IgD-negative memory B cell (primary cell): Measurements from ENCODE around the gene LPCAT4. TPM values are rescaled to one million over a fixed set of nuclear protein-coding genes. Genes with fewer than 3 reads are reported as not detected.
A peak's percentile ranks its signal among the peaks of the same experiment; 100 is the strongest.
"Not testable (repeated sequence)": the region's sequence is repeated elsewhere in the genome, so short reads cannot be mapped to it uniquely, and the experiment has no call there.

Source experiments
- H3K27ac Mint-ChIP-seq, 3 donors: one replicate each; pipeline ENCODE4 v1.8.0; 2020 to 2022; ENCODE audit warnings: mild to moderate bottlenecking in 3 of 3, mixed read lengths in 3 of 3, moderate library complexity in 1 of 3
- H3K27me3 Mint-ChIP-seq: one replicate; pipeline ENCODE4 v1.8.0; 2021; ENCODE audit warnings: mixed read lengths
- H3K36me3 Mint-ChIP-seq: one replicate; pipeline ENCODE4 v1.8.0; 2020; ENCODE audit warnings: mild to moderate bottlenecking, mixed read lengths
- H3K4me1 Mint-ChIP-seq, 3 donors: one replicate each; pipeline ENCODE4 v1.8.0; 2020 to 2022; ENCODE audit warnings: mixed read lengths in 3 of 3, mild to moderate bottlenecking in 1 of 3
- H3K4me3 Mint-ChIP-seq, 4 donors: one replicate each; pipeline ENCODE4 v1.8.0; 2020 to 2022; ENCODE audit warnings: mild to moderate bottlenecking in 4 of 4, mixed read lengths in 4 of 4, moderate library complexity in 3 of 4
- H3K9me3 Mint-ChIP-seq, 3 donors: one replicate each; pipeline ENCODE4 v1.8.0; 2020 to 2021; ENCODE audit warnings: mixed read lengths in 3 of 3, mild to moderate bottlenecking in 1 of 3
- polyA plus RNA-seq: library from polyadenylated mRNA; unstranded; fragments of 300-500 nt; fragmentation: Illumina TruSeq; gene quantifications from one replicate; pipeline ENCODE4 v1.2.3, GENCODE V29; 2021

The LPCAT4 gene, protein sequence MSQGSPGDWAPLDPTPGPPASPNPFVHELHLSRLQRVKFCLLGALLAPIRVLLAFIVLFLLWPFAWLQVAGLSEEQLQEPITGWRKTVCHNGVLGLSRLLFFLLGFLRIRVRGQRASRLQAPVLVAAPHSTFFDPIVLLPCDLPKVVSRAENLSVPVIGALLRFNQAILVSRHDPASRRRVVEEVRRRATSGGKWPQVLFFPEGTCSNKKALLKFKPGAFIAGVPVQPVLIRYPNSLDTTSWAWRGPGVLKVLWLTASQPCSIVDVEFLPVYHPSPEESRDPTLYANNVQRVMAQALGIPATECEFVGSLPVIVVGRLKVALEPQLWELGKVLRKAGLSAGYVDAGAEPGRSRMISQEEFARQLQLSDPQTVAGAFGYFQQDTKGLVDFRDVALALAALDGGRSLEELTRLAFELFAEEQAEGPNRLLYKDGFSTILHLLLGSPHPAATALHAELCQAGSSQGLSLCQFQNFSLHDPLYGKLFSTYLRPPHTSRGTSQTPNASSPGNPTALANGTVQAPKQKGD
- 8.5 TPM for polyA plus RNA-seq

DNA sequence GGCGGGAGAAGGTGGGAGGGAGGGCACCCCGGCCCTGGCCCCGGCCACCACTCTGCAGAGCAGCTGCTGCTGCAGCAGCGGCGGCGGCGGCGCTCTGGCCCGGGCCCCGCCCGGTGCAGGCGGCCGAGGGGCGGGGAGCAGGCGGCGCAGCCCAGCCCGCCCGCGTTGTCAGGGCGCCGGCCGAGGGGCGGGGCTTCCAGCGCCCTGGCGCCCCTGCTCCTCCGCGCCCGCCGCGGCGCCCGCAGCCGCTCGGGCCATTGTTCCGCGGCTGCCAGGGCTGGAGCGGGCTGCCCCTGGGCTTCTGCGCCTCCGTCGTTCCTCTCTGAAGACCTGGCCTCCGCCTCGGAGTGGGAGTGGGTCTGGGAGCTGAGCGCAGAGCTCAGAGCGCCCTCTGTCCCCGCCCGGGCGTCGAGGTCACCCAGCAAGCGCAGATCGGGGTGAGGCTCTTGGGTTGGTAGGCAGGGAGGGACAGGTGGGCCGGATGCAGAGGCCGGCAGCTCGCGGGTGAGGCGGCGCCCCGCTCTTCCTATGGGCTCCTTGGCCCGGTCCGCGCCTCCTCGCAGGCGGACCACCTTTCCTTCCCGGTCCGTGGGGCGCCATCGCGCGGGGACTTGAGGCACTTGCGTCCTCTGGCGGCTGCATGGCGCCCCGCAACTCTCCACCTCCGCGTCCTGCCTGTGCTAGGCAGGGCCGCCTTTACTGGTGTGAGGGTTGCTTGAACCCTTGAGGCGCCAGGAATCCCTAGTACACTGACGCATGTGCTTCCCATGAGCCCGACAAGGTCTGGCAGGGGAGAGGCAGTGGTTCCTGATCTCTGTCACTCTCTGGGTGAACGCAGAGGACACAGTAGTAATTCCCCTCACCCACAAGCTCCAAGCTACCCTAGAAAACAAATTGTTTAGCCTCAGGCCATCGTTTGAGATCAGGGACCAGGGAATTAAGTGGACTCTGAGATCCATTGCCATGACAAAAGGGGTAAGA, at the start of gene LPCAT4:
LPCAT4 (minus strand) TSS at position 96 of the 981 bp plus-strand sequence. CDS start 96 bp downstream, outside the sequence.
- Mint-ChIP-seq H3K36me3 (peaks cover 1% of the 10 kb centered on the region), H3K4me3 (peak within 1 kb of the TSS; percentile 92 to 98 (median 98)), H3K27ac (peak within 1 kb of the TSS; percentile 90 to 95 (median 95)), H3K9me3 (peaks cover 0 to 6% (median 1%) of the 10 kb centered on the region in 3 donors), H3K27me3 (no peaks in the 10 kb centered on the region), H3K4me1 (peaks cover 11 to 31% (median 27%) of the 10 kb centered on the region in 3 donors)

DNA sequence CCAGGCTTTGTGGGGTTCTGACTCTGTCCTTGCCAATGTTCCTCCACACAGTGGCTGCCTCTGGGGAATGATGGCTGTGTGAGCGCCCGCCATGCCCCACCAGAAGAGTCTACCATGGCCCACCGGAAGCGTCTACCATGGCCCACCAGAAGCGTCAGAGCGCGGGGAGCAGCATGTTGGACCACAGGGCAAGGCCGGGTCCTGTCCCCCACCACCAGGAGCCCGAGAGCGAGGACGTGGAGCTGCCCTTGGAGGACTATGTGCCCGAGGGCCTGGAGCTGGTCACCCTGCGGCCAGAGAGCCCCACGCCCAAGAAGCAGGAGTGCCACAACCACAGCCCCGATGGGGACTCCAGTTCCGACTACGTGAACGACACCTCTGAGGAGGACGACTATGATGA, 42.5 kb upstream of the LPCAT4 start:
- not testable (repeated sequence) for H3K4me3 Mint-ChIP-seq

DNA sequence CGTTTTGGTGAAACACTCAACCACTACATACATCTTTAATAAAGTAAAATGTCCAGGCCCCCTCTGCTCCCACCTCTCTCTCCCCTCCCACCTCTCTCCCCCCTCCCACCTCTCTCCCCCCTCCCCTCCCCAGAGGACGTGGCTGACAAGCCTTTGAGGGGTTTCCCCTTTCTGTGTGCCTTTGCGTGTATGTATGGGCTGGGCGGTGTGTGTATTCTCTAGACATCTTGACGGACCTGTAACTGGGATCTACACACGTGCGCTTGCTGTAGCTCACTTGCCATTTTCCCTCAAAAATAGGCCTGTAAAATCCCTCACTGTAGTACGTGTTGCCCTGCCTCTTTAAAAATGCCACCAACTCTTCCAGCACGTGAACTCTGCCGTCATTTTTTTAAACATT, 42.0 kb upstream of the LPCAT4 start:
- H3K36me3 Mint-ChIP-seq, H3K27ac Mint-ChIP-seq, H3K27me3 Mint-ChIP-seq, H3K4me3 Mint-ChIP-seq, H3K4me1 Mint-ChIP-seq, H3K9me3 Mint-ChIP-seq: not testable (repeated sequence)

More for the DNA sequence above, 42.5 kb upstream of the LPCAT4 start:
- H3K4me1 Mint-ChIP-seq, H3K36me3 Mint-ChIP-seq, H3K27ac Mint-ChIP-seq, H3K27me3 Mint-ChIP-seq, H3K9me3 Mint-ChIP-seq: not testable (repeated sequence)

DNA sequence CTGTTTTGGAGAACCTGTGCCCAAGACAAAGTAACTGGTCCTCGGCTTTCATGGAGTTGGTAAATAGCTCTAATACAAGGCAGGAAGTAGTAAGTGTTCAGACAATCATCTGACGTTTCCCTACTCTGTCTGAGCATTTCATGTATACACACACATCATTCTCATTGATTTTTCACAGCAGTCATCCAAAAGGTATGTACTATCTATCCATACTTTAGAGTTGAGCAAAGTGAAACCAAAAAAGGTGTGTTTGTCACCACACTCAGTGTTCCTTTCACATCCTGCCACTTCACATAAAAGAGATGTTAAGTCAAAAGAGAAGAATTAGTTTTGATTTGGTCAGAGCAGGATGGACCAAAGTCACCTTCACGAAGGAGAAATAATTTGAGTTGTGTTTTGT, 36.9 kb upstream of the LPCAT4 start:
- not testable (repeated sequence) for H3K4me3 Mint-ChIP-seq, H3K9me3 Mint-ChIP-seq, H3K27ac Mint-ChIP-seq, H3K36me3 Mint-ChIP-seq, H3K4me1 Mint-ChIP-seq, H3K27me3 Mint-ChIP-seq

DNA sequence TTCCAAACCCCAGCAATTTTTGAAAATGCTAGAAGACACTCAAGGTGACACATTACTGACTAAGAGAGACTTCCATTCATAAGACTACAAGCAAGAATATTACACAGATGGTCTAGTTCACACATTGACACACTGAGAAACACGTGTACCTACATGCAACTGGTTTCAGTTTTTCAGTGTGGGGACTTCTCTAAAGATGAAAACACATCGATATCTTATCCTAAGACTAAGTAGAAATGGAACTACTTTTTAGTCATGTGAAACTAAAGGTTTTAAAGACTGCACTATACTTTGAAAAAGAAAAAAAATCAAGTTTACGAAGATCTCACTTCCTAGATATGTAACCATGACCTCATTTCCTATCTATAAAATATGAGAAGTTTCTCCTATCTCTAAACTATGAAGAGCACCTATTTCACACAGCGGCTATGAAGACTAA, 36.2 kb upstream of the LPCAT4 start:
- not testable (repeated sequence) for H3K9me3 Mint-ChIP-seq

DNA sequence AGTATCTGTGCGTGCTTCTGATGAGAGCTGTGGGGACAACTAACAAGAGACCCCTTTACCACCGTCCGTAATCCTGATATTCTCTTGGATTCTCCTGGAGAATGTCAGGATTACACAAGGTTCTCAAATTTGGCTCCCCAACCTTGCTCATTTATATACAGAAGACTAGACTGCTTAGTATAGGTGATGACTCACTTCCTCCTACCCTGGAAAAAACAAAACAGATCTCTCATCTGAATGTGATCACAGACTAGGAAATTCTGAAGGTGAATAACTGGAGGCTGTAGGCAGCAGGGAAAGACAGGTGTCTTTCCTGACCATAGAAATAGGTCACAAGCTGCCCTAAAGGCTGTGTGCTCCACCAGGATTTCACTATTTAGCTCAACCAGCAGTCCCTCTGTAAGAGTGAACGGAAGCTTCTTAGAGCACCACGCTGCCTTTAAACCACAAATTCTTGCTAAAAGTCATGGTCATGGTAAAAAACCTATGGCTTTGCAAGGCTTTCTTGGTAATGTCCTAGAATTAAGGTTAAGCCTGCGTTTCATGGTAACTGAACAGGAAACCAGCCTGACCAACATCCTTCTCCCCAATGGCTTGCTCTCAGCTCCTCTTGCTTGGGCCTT, 30.8 kb upstream of the LPCAT4 start:
- not testable (repeated sequence) for H3K9me3 Mint-ChIP-seq, H3K36me3 Mint-ChIP-seq, H3K4me1 Mint-ChIP-seq, H3K27me3 Mint-ChIP-seq, H3K4me3 Mint-ChIP-seq, H3K27ac Mint-ChIP-seq

More for the DNA sequence above, 36.2 kb upstream of the LPCAT4 start:
- not testable (repeated sequence) for H3K36me3 Mint-ChIP-seq, H3K4me3 Mint-ChIP-seq, H3K4me1 Mint-ChIP-seq, H3K27me3 Mint-ChIP-seq, H3K27ac Mint-ChIP-seq

DNA sequence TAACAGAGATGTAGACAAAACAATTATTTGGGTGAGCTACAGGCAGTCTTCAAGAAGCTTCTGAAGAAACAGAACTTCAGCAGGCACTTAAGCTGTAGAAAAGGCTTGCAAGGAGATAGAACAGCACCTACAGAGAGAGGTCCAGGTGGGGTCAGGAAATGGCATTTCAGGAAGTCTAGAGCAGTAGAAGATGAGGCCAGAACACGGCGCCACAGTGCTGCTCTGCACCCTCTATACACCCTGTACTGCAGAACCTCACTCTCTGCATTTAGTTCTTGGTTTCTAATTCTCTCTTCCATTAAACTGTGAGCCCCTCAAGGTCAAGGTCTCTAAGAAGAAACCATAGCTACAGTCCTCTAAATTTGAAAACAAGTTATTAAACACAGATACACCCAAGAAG, 26.0 kb upstream of the LPCAT4 start:
- H3K4me1 Mint-ChIP-seq, H3K27me3 Mint-ChIP-seq, H3K4me3 Mint-ChIP-seq, H3K27ac Mint-ChIP-seq, H3K9me3 Mint-ChIP-seq, H3K36me3 Mint-ChIP-seq: not testable (repeated sequence)

DNA sequence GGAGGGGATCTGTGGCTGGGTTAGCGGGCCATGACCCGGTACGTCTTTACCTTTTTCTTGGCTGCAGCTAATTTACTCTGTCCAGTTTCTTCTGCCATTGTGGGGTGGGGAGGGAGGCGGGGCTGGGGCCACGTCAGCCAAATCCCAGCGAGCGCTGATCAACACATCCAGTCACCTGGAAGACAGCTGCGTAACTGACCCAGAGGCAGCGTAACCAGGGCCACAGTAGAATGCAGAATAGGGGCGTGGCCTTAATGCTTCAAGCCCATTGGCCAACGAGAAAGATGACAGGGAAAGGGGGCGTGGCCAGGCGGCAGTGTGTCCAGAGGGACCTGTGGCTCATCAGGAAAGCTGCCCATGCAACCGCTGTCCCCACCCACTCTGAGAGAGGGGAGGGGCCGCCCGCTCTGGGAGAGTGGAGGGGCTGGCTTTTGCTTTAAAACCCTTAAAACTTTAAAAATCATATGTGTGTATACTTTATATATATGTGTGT, 22.6 kb upstream of the LPCAT4 start:
- H3K4me1 Mint-ChIP-seq, H3K36me3 Mint-ChIP-seq, H3K27me3 Mint-ChIP-seq, H3K27ac Mint-ChIP-seq, H3K4me3 Mint-ChIP-seq, H3K9me3 Mint-ChIP-seq: not testable (repeated sequence)

DNA sequence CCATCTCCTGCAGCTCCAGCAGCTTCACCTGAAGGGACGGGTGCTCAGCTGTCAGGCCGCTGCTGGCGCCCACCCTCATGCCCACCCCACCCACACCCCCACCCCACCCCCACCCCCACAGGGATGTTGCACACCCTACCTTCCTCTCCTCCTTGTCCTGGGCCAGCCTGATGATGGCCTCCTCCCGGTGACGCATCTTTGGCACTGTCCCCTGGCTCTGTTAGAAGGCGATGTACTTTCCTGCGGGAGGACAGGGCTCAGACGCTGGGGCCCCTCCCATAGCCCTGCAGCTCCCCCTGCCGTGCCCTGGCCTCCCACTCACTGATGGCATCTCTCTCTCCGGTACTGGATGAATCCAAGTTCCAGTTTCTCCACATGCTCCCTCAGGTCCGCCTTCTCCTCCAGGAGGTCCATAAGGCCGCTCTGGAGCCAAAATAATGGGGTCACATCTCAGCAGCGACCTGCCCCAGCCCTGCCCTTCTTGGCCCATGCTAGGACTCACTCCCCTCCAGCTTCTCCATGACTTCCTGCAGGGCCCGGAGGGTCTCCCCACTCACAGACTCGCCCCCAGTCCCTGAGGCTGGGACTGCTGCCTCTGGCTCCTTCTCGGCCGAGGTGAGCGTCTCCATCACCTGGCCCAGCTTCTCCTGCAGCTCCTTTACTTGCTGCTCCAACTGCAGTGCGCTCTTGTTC, 15.0 kb upstream of the LPCAT4 start:
- not testable (repeated sequence) for H3K9me3 Mint-ChIP-seq, H3K4me3 Mint-ChIP-seq, H3K36me3 Mint-ChIP-seq, H3K27me3 Mint-ChIP-seq, H3K27ac Mint-ChIP-seq, H3K4me1 Mint-ChIP-seq

DNA sequence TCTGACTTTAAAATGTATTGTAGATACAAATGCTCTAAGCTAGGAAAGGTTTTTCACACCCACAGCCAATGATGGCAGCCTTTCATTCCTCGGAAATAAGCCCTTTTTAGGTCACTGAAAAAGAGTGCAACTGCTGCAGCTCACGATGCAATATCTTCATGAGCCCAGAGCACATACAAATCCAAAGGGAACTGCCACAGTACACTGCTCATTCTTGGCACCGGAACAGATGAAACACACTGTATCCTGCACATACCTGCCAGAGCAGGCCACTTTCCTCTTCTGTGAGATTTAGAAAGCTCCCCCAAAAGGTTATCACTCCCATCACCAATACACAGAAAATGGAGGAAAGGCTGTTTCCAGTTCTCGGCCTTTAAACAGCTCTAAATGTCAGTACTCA, 13.5 kb upstream of the LPCAT4 start:
- H3K27me3 Mint-ChIP-seq, H3K4me1 Mint-ChIP-seq, H3K27ac Mint-ChIP-seq, H3K4me3 Mint-ChIP-seq, H3K9me3 Mint-ChIP-seq, H3K36me3 Mint-ChIP-seq: not testable (repeated sequence)

DNA sequence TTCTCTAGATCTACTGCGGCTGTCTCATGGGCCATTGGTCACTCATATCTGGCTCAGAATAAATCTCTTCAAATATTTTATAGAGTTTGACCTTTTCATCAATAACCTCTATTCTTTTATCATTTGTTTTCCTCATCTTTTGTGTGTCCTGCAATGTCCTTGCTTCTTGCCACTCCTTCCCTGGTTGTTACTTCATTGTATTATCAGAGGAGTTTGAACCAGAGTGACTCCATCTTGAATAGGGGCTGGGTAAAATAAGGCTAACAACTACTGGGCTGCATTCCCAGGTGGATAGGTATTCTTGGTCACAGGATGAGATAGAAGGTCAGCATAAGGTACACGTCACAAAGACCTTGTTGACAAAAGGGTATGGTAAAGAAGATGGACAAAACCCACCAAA, 9.9 kb upstream of the LPCAT4 start:
- peaks cover 0 to under 1% (median under 1%) of the 10 kb centered on the region in 3 donors for H3K9me3 Mint-ChIP-seq
- H3K27ac Mint-ChIP-seq = no peak overlapping the region
- H3K4me1 Mint-ChIP-seq = peaks cover 0 to 7% (median 0%) of the 10 kb centered on the region in 3 donors
- H3K36me3 Mint-ChIP-seq = no peaks in the 10 kb centered on the region
- no peak overlapping the region for H3K4me3 Mint-ChIP-seq
- H3K27me3 Mint-ChIP-seq = no peaks in the 10 kb centered on the region

DNA sequence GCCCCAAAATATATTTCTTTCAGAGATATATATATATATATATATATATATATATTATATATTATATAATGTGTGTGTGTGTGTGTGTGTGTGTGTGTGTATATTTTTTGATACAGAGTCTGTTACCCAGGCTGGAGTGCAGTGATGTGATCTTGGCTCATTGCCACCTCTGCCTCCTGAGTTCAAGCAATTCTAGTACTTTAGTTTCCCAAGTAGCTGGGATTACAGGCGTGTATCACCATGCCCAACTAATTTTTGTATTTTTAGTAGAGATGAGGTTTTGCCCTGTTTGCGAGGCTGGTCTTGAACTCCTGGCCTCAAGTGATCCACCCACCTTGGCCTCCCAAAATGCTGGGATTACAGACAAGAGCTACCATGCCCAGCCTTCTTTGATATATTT, 8.5 kb upstream of the LPCAT4 start:
- H3K27me3 Mint-ChIP-seq, H3K4me3 Mint-ChIP-seq, H3K36me3 Mint-ChIP-seq, H3K9me3 Mint-ChIP-seq, H3K27ac Mint-ChIP-seq, H3K4me1 Mint-ChIP-seq: not testable (repeated sequence)

DNA sequence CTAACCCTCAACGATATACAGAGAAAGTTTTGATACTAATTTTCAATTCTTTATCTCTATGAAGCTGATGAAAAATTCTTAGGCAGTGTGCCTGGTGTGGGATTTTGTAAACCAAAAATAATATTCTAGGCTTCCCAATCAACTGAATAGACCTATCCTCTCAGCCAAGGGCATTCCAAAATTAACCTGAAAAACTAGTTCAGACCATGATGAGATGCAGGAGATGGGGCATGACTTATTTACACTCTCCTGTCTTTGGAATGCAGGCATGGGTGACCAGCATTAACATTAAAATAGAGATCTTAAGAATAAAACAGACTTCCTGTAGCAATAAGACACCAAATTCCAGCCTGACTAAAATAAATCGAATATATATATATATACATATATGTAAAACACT, 7.8 kb upstream of the LPCAT4 start:
- peaks cover 0 to 6% (median 1%) of the 10 kb centered on the region in 3 donors for H3K9me3 Mint-ChIP-seq
- H3K4me1 Mint-ChIP-seq = peaks cover 4 to 10% (median 4%) of the 10 kb centered on the region in 3 donors
- no peak overlapping the region for H3K27ac Mint-ChIP-seq
- H3K4me3 Mint-ChIP-seq = no peak overlapping the region
- no peaks in the 10 kb centered on the region for H3K27me3 Mint-ChIP-seq
- H3K36me3 Mint-ChIP-seq = no peaks in the 10 kb centered on the region

DNA sequence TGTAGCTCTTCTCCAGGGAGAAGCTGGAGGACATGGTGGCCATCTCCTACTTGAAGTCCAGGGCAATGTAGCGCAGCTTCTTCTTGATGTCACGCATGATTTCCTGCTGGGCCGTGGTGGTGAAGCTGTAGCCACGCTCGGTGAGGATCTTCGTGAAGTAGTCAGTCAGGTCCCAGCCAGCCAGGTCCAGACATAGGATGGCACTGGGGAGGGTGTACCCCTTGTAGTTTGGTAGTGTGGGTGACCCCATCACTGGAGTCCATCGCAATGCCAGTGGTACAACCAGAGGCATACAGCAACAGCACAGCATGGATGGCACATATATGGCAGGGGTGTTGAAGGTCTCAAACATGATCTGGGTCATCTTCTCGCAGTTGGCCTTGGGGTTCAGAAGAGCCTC, 7.0 kb upstream of the LPCAT4 start:
- no peaks in the 10 kb centered on the region for H3K27me3 Mint-ChIP-seq
- H3K4me3 Mint-ChIP-seq = no peak overlapping the region
- peaks cover 0 to 6% (median 1%) of the 10 kb centered on the region in 3 donors for H3K9me3 Mint-ChIP-seq
- no peaks in the 10 kb centered on the region for H3K36me3 Mint-ChIP-seq
- H3K27ac Mint-ChIP-seq = peak overlapping the region in 1 of 3 donors; percentile 58
- peaks cover 5 to 15% (median 10%) of the 10 kb centered on the region in 3 donors for H3K4me1 Mint-ChIP-seq
